ENCODE measurements around the gene ENPP3.

DNA sequence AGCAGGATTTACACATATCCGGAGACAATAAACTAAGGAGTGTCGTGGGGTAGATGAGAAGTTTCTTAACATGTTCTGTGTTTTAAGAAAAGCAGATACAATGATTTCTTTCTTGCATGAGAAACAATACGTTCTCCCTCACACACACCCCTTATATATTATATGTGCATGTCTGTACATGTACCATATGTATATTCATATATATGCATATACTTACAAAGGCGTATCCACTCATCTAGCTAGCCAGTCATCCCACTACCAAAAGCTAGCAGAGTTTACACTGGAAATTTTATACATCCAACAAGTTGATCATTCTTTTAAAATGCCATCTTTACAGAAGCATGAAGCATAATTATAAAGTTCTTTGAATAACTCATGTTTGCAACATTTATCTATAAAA lies 49.2 kb upstream of the ENPP3 start:
- TF ChIP-seq, protein P1, sequence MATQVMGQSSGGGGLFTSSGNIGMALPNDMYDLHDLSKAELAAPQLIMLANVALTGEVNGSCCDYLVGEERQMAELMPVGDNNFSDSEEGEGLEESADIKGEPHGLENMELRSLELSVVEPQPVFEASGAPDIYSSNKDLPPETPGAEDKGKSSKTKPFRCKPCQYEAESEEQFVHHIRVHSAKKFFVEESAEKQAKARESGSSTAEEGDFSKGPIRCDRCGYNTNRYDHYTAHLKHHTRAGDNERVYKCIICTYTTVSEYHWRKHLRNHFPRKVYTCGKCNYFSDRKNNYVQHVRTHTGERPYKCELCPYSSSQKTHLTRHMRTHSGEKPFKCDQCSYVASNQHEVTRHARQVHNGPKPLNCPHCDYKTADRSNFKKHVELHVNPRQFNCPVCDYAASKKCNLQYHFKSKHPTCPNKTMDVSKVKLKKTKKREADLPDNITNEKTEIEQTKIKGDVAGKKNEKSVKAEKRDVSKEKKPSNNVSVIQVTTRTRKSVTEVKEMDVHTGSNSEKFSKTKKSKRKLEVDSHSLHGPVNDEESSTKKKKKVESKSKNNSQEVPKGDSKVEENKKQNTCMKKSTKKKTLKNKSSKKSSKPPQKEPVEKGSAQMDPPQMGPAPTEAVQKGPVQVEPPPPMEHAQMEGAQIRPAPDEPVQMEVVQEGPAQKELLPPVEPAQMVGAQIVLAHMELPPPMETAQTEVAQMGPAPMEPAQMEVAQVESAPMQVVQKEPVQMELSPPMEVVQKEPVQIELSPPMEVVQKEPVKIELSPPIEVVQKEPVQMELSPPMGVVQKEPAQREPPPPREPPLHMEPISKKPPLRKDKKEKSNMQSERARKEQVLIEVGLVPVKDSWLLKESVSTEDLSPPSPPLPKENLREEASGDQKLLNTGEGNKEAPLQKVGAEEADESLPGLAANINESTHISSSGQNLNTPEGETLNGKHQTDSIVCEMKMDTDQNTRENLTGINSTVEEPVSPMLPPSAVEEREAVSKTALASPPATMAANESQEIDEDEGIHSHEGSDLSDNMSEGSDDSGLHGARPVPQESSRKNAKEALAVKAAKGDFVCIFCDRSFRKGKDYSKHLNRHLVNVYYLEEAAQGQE (IDR thresholded peaks at IDR 0.05; ENCODE audit: unreplicated experiment), result no peak
- no peak for TF ChIP-seq EZH2 (IDR thresholded peaks at IDR 0.05; ENCODE audit: low read depth, unreplicated experiment)
- TF ChIP-seq, protein P2, sequence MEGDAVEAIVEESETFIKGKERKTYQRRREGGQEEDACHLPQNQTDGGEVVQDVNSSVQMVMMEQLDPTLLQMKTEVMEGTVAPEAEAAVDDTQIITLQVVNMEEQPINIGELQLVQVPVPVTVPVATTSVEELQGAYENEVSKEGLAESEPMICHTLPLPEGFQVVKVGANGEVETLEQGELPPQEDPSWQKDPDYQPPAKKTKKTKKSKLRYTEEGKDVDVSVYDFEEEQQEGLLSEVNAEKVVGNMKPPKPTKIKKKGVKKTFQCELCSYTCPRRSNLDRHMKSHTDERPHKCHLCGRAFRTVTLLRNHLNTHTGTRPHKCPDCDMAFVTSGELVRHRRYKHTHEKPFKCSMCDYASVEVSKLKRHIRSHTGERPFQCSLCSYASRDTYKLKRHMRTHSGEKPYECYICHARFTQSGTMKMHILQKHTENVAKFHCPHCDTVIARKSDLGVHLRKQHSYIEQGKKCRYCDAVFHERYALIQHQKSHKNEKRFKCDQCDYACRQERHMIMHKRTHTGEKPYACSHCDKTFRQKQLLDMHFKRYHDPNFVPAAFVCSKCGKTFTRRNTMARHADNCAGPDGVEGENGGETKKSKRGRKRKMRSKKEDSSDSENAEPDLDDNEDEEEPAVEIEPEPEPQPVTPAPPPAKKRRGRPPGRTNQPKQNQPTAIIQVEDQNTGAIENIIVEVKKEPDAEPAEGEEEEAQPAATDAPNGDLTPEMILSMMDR (conservative IDR thresholded peaks at IDR 0.05; ENCODE audit: low read depth in 2 of 2), result no peak
- no peak for TF ChIP-seq CREB1 (CRISPR knock-in tag; IDR thresholded peaks at IDR 0.05; ENCODE audit: low read depth)
- no peak for TF ChIP-seq ZNF114 (CRISPR knock-in tag; IDR thresholded peaks at IDR 0.05)
